IPS-NIHi7 (cell line): ENCODE data around the gene AFDN.

Source experiments
- DNase-seq: peaks from one replicate; pipeline ENCODE4 v3.0.0; 2012; ENCODE audit warnings: mixed read lengths; ENCODE audit errors: extremely low spot score

Gene AFDN, protein sequence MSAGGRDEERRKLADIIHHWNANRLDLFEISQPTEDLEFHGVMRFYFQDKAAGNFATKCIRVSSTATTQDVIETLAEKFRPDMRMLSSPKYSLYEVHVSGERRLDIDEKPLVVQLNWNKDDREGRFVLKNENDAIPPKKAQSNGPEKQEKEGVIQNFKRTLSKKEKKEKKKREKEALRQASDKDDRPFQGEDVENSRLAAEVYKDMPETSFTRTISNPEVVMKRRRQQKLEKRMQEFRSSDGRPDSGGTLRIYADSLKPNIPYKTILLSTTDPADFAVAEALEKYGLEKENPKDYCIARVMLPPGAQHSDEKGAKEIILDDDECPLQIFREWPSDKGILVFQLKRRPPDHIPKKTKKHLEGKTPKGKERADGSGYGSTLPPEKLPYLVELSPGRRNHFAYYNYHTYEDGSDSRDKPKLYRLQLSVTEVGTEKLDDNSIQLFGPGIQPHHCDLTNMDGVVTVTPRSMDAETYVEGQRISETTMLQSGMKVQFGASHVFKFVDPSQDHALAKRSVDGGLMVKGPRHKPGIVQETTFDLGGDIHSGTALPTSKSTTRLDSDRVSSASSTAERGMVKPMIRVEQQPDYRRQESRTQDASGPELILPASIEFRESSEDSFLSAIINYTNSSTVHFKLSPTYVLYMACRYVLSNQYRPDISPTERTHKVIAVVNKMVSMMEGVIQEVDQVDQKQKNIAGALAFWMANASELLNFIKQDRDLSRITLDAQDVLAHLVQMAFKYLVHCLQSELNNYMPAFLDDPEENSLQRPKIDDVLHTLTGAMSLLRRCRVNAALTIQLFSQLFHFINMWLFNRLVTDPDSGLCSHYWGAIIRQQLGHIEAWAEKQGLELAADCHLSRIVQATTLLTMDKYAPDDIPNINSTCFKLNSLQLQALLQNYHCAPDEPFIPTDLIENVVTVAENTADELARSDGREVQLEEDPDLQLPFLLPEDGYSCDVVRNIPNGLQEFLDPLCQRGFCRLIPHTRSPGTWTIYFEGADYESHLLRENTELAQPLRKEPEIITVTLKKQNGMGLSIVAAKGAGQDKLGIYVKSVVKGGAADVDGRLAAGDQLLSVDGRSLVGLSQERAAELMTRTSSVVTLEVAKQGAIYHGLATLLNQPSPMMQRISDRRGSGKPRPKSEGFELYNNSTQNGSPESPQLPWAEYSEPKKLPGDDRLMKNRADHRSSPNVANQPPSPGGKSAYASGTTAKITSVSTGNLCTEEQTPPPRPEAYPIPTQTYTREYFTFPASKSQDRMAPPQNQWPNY (N-terminal part only)

DNA sequence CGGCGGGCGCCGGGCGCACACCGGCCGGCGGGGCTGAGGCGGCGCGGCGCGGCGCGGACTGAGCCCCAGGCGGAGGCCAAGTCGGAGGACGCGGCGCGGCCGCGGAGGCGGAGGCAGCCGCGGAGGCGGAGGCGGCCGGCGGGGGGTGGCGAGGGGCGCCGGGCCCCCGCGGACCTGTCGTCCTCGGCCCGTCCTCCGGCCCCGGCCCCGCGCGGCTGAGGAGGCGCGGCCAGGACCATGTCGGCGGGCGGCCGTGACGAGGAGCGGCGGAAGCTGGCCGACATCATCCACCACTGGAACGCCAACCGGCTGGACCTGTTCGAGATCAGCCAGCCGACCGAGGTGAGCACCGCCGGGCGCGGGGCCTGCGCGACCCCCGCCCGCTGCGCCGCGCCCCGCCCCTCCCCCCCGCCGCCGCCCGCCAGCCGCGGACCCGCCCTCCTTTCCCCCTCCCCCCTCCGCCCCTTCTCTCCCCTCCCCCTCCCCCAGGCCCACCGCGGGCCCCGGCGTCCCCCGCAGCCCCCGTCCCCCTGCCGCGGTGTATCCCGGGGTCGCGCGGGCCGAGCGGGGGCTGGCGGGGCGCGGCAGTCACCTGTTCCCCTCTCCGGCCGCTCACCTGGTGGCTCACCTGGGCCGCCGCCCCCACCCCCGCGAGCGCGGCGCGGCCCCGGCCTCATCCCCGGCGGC, at the start of gene AFDN:
AFDN (plus strand) TSS at position 16 of the 687 bp plus-strand sequence; CDS start at position 238, 222 bp downstream.
- DNase-seq = peak; percentile 60

DNA sequence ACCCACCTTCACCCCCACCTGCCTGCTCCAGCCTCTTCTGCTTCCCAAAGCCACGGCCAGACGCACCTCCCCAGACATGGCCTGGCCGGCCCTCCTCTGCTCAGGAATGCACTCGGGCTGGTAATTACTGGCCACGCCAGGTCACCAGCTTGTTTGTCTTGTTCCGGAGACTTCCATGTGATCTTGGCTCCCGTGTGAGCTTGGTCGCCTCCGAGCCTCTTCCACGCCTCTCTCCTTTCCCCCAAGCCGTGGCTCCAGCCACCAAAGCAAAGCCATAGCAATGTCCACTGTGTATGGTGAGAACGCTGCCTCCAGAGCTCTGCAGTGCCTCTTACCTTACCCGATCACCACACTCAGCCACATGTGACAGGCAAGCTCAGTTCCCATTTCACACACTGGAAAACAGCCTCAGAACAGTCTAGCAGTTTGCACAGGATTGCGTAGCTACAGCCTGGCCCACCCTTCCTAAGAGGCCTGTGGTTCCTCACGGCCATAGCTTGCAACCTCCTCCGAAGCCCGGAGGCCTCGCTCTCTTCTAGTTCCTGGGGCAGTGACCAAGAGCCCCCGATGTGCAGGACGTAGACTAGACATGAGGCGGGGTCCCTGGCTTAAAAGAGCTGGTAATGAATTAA, 48.1 kb upstream of the AFDN start:
- DNase-seq = no peak

DNA sequence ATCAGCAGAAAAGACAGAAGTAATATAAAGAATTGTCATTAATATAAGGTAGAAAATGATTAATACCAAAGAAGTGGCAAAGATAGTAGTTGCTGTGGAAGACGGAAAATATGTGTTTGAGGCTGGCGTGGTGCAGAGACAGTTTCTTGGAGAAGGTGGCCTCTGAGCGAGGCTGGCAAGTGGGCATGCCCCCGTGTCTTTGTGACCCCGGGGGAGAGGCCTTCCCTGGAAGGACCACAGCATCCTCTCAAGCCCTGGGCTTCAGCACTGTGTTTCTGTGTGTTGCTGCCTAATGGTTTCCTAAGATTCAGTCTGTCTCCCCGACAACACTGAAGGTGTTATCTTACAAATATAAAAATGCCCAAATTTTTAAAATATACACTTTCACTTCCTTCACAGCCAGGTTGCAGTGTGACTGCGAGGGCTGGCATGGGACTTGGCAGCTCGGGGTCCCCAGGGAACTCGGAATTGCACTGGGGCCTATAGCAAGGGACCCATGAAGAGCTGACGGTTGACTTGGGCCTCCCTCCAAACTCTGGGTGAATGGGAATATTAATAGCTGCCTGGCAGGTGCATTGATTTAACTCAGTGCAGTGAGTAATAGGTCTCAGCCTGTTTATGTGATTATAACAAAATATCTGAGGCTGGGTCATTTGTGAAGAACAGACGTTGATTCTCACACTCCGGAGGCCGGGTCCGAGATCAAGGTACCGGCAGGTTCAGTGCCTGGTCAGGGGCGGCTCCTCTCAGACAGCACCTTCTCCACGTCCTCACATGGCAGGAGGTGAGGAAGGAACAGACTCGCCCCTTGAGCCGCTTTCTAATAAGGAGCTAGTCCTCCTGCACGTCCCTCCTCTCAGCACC, 47.4 kb upstream of the AFDN start:
- no peak for DNase-seq

DNA sequence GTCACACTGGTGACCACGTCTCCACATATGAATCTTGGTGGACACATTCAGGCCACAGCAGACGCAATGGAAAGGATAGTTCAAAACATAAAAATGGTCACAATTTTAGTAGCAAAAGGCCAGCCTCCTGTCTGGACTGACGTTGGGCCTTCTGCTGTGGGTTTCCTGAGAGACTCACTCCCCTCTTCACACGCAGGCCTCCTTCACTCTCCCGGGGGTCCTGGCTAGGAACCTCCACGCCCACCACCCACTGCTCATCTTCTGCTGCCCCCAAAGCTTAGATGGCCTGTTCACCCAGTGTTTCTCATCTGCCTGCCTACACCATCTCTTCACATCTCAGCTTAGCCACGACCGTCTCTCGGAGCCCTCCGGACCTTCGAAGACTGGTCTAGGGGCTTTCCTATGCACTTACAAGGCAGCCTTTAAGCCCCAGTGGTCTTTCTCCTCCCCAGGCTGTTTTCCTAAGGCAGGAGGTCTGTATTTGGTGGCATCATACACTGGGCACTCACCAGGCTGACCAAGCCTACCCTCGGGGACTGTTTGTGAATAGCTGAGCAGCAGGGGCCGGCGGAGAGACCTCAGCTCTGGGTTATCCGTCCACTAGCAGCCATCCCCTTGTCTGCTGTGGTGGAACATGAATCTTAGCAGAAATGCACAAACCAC, 46.6 kb upstream of the AFDN start:
- DNase-seq = no peak

DNA sequence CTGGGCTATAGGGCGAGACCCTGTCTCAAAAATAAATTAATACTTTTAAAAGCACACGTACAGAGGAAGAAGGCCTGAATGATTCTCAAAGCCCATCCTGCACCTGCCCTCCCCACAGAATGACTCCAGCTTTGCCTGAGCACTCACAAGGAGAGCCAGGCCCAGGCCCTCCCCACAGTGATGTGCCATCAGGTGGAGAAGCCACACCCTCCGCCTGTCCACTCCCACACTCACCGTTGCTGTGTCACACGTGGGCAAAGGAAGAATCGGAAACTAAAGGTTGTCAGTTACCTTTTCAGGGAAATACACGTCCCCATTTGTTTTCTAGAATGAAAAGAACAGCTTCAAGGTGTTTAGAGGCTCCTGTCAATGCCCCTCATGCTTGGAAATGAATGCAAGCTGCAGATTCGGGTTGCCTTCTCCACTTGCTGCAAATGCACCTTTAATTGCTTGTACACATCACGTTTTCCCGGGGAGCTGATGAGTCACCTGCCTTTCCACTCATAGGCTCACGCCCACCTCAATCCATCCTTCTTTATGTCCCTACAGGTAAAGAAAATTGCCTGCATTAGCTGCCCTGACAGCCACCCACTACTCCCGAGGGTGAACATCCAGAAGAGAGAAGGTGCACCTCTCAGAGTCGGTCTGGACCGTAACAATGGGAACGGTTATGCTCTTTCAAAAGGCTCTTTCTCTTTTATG, 45.5 kb upstream of the AFDN start:
- DNase-seq = no peak

DNA sequence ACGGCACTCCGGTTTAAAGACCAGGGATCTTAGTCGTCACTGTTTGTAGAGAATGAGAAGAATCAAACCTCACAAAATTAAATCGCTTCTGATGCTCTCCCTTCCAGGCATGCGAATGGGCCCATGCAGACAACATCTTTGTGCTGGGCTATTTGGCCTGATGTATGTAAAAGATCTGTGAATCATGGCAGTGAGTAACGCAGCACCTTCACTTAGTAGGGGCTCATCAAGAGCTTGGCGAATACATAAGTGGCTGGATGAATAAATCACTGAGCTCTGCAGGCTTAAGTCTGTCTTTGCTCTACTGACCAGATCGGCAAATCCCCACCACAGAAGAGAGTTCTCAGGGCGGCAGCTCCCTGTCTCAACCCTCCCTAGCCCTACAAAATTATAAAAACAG, 44.8 kb upstream of the AFDN start:
- DNase-seq = no peak

DNA sequence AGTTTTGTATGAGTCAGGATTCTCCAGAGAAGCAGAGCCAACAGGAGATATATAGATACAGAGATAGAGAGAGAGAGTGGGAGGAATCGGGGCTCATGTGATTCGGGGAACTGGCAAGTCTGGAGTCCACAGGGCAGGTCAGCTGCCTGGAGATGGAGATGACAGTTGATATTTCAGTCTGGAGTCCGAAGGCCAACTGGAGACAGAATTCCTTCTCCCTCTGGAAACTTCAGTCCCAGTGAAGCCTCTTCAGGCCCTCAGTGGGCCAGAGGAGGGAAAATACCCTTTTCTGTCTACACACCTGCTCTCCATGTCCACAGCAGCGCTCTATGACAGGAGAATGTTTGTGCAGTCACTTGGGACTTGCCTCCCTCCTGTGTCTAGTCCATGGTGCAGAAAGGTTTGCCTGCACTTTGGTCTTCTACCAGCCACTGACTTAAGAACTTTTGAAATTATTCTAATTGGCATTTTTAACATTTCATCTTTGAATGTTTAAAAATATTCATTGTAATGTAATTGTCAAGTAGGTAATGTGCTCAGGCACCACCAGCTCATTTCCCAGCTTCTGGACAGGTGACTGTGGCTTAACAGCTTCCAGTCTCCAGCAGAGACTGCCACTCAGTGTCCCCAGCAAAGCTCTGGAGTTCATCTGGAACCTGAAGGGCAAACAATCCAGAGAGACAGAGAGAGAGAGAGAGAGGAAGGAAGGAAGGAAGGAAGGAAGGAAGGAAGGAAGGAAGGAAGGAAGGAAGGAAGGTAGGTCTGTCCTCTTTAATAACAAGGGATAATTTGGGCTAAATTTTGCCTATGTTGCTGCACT, 43.8 kb upstream of the AFDN start:
- no peak for DNase-seq

DNA sequence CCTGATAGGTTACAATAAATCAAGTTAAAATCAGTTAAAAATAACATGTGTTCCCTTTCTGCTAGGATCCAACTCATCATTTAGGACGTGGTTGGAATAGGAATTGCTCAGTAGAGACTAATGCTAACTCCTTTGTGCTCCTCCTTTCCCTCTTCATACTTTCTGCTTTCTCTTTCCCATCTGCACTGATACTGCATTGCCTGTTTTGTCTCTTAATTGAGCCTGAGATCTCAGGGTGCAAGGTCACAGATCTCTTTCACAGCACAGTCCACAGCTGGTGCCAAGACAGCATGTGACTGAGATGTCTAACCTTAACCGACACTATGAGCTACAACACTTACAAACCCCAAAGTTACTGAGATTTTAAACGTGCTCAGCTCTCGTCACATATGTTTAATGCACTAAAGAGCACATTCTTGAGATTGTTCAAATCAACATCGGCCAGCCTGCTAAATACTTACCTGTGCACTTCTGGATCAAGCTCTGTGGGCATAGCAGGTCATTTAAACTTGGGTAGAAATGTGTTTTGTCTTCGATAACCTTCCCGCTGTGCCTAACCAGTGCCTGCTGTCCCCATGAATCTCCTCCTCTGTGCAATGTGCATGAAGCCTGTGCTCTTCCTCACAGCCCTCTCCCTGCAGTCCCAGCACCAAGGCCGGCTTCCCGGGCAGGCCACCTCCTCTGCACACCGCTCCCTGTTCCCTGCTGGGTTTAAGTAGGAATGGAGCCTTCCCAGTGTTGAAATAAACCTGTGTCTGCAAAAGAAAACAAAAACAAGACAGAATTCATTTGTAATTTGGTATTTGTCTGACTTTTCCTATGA, 39.6 kb upstream of the AFDN start:
- DNase-seq = no peak

DNA sequence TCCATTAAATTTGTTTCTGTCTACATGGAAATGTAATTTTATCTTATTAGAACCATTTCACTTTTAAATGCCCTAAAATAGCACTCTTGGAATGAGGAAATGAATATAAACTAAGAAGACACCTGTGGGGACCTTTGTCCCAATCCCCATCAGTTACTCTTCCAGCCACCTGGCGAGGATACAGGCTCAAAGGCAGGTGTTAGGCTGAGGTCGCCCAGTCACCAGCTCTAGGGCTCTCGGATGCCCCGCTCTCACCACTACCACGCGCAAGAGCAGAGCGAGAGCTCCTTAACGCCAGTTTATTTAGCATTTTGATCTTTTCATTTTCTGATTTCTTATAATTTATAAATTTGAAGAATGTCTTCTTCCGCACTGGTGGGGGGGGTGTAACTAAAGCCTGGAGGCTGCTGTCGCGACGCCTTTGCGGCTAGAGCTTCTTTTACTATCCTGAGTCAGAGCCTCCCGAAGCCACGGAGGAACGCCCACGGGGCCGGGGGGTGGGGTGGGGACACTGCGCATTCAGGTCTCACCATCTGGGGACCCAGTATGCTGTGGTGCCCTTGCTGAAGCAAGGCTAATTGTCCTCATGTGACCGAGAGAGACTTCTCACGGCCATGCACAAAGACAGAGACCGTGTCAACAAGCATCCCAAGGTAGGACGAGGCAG, 38.7 kb upstream of the AFDN start:
- DNase-seq = no peak

DNA sequence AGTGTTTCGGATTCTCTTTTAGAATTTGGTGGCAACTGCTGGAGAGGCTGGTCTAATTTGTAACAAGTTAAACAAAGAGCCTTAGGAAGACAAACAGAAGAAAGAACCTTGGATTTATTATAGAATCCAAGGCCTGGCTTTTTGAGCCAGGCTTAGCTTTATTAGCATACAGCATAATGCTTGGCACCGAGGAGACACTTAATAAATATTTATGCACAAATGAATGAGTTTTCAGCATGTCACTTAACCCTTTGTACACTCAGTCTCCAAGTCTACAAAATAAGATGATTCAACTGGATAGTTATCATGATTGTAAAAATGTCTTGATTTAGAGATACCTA, 38.2 kb upstream of the AFDN start:
- DNase-seq = no peak

DNA sequence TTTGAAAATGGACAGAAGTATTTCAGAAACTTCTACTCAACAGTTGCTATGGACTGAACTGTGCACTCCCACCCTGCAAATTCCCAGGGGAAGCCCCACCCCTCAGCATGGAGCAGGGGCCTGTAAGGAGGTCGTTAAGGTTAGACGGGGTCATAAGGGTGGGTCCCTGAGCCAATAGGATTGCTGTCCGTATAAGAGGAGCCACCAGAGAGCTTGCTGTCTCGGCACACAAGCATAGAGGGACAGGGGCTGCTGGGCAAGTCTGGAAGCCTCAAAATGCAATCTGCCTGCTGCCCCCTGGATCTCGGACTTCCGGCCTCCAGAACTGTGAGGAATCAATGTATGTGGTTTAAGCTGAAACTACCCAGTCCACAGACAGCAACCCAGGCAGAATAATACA, 37.4 kb upstream of the AFDN start:
- DNase-seq = no peak

DNA sequence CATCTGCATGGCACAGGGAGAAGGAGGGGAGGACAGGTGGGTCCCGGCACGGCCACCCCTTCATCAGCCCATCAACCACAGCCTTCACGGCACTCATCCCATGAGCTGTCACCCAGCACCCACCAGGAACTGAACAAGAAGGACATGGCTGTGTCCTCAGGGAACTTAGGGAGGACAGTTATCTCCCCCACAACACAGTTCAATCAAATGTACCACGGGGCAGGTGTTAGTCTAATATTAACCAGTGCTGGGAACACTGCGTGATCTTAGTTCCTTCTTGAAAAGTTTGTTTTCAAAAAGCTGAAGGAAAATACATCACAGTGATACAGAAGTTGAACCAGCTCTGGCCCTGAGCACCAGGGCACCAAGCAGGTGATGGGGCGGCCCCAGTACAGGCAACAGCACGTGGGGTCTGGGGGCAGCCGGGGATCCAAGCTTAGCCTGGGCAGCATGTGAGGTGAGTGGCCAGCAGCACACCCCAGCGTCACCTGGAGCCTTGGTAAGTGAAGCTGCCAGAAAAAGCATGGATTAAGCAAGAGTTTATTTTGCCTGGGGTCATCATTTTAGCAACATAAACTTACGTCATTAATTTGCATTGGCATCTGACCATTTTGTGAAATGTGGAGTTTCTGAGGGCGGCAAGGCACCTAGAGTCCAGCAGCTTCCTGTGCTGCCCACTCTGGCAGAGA, 35.5 kb upstream of the AFDN start:
- DNase-seq = no peak

DNA sequence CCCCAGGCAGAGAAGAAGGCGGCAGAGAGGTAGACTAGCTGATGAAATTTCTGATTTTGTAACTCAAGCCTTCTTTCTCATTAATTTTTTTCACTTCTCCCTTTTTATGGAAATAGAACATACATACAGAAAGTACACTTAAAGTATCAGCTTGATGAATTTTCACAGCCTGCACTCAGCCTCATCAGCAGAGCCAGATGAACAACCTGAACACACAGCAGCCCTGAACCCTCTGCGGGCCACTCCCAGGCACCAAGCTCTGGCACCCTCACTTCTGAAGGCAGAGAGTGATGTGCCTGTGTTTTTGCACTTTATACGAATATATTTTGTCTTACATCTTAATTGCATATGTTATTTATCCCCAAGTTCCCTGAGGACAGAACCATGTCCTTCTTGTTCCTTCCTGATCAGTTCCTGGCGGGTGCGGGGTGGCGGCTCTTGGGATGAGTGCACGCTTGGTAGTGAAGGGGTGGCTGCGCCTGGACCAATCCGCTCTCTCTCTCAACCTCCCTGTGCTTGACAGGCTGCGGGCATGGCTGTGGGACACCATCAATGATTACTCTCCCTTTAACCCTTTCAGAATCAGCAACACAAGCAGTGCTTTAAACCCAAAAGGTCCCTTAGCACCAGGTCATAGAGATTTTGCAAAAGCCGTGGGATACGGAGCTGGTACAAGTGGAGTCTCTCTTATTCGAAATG, 34.8 kb upstream of the AFDN start:
- DNase-seq = no peak

DNA sequence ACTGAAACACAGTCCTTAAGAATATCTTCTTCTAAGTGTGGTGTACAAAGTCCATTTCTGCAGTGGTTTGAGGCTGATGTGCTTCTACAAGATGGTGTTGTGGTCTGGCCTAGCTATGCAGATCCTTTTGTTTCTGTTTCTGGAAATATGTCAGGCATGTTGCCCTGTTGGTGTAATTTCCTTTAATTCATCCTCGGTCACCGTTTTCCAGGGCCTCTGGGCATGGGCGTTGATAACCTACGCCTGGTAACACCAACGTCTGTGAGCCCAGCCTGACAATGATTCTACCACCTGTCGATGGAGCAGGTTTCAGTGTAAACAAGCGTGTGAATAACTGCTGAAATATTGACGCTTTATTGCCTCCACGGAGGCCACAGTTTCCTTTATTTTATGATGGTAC, 33.3 kb upstream of the AFDN start:
- DNase-seq = no peak
